Measurements from ENCODE around the gene PDZD7. TPM values are rescaled to one million over a fixed set of nuclear protein-coding genes. Genes with fewer than 3 reads are reported as not detected.

Gene PDZD7
- total RNA-seq, 1 experiment from 2014 or later = 1.8 TPM

GRCh38 chr10:100972115-100972903, 58.6 kb downstream of the PDZD7 start:
- Histone ChIP-seq H3K9me3 (ENCODE audit: control insufficient read depth, insufficient read depth, low read depth, low read length) (no peaks in the 10 kb centered on the region), H3K4me1 (ENCODE audit: control insufficient read depth, insufficient read depth, low read length) (peaks cover 10% of the 10 kb centered on the region), H3K27ac (ENCODE audit: low read length) (no peak overlapping the region), H3K27me3 (ENCODE audit: control insufficient read depth, insufficient read depth, low read length) (no peaks in the 10 kb centered on the region), H3K4me3 (ENCODE audit: low read depth in 2 of 2, low read length in 2 of 2) (no peak overlapping the region), H3K36me3 (ENCODE audit: control insufficient read depth, insufficient read depth, low read length) (no peaks in the 10 kb centered on the region)
- no peak for ATAC-seq
- BruUV-seq (replicated peaks) = no TSS peak
- POLR2A ChIA-PET = no interaction called here
- TF ChIP-seq CTCF (IDR thresholded peaks at IDR 0.05) = no peak
- no peak for TF ChIP-seq TCF7L2 (IDR thresholded peaks at IDR 0.05; ENCODE audit: low read depth, low read length)
- no peak for TF ChIP-seq REST (IDR thresholded peaks at IDR 0.05; ENCODE audit: insufficient read depth in 1 of 2, low read depth in 2 of 2, low read length in 1 of 2)
- TF ChIP-seq POLR2AphosphoS5 (IDR thresholded peaks at IDR 0.05; ENCODE audit: low read depth, low read length) = no peak
- no peak for TF ChIP-seq SIN3A (IDR thresholded peaks at IDR 0.05; ENCODE audit: borderline replicate concordance, insufficient read depth, low read depth, low read length)
- CTCF ChIA-PET = no interaction called here
- in situ Hi-C loops (cut with HindIII; ENCODE audit: low pct_unique_long_range_greater_than_20kb, low sequenced_read_pairs) (no loop called here), intact Hi-C loops (cut with micrococcal nuclease; ENCODE audit: unreplicated experiment) (no loop called here)
- DNase-seq (ENCODE audit: low read depth, low spot score) = no peak

- ATAC-seq (peak; percentile 9; the same call in 1 of the 2 replicates), DNase-seq (ENCODE audit: low read depth, low spot score) (no peak)
- TF ChIP-seq TCF7L2 (IDR thresholded peaks at IDR 0.05; ENCODE audit: low read depth, low read length) = no peak
- TF ChIP-seq POLR2AphosphoS5 (IDR thresholded peaks at IDR 0.05; ENCODE audit: low read depth, low read length) = no peak
- no peak for TF ChIP-seq SIN3A (IDR thresholded peaks at IDR 0.05; ENCODE audit: borderline replicate concordance, insufficient read depth, low read depth, low read length)
- TF ChIP-seq REST (IDR thresholded peaks at IDR 0.05; ENCODE audit: insufficient read depth in 1 of 2, low read depth in 2 of 2, low read length in 1 of 2) = no peak
- TF ChIP-seq CTCF (IDR thresholded peaks at IDR 0.05) = no peak
- Histone ChIP-seq H3K36me3 (ENCODE audit: control insufficient read depth, insufficient read depth, low read length) (no peaks in the 10 kb centered on the region), H3K9me3 (ENCODE audit: control insufficient read depth, insufficient read depth, low read depth, low read length) (no peaks in the 10 kb centered on the region), H3K27me3 (ENCODE audit: control insufficient read depth, insufficient read depth, low read length) (no peaks in the 10 kb centered on the region), H3K4me1 (ENCODE audit: control insufficient read depth, insufficient read depth, low read length) (peaks cover 10% of the 10 kb centered on the region), H3K4me3 (ENCODE audit: low read depth in 2 of 2, low read length in 2 of 2) (no peak overlapping the region), H3K27ac (ENCODE audit: low read length) (no peak overlapping the region)
- CTCF ChIA-PET = interaction anchor here (1.6 kb wide), 1 partner anchor 26 kb away, joined by 11 read pairs; no protein-coding TSS in a partner anchor
- in situ Hi-C loops (cut with HindIII; ENCODE audit: low pct_unique_long_range_greater_than_20kb, low sequenced_read_pairs) = no loop called here
- POLR2A ChIA-PET = no interaction called here
- intact Hi-C loops (cut with micrococcal nuclease; ENCODE audit: unreplicated experiment) = no loop called here
- no TSS peak for BruUV-seq (replicated peaks)
These were observed 59.8 kb downstream of the PDZD7 start for GRCh38 chr10:100970914-100971811.
